ENCODE data around the gene SORCS1.

SORCS1 gene

DNA sequence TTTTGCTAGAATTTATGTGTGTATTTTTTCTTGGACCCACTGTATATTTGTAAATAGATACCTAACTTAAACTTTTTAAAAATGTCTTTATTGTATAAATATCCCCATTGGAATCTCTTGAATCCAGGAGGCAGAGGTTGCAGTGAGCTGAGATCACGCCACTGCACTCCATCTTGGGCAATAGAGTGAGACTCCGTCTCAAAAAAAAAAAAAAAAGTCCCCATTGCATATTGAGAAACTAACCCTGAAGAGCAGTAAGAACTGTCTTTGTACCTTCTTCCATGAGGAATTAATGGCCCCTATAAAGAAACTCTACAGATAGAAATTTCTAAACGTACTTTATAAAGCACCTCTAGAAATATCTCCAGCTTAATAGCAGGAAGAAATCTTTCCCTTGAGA is 504.0 kb downstream of the SORCS1 start:
- Histone ChIP-seq H3F3A (ENCODE audit: insufficient read depth) (no peaks in the 10 kb centered on the region), H3K79me2 (ENCODE audit: insufficient read depth, low read length) (no peaks in the 10 kb centered on the region), H3K27ac (ENCODE audit: low read depth, low read length) (no peak overlapping the region), H3K4me3 (ENCODE audit: insufficient read depth, low read length, poor library complexity, severe bottlenecking) (no peak overlapping the region), H4K20me1 (ENCODE audit: low read depth, low read length) (no peaks in the 10 kb centered on the region), H3K36me3 (ENCODE audit: low read length) (no peaks in the 10 kb centered on the region), H3K4me2 (ENCODE audit: low read depth, low read length, poor library complexity, severe bottlenecking) (no peak overlapping the region), H3K9ac (ENCODE audit: low read length) (no peak overlapping the region), H3K9me3 (ENCODE audit: insufficient read depth, low read length) (no peaks in the 10 kb centered on the region; the same call in 1 of the 2 replicates), H3K27me3 (ENCODE audit: low read length) (no peaks in the 10 kb centered on the region), H2AFZ (ENCODE audit: low read depth, low read length, severe bottlenecking) (no peak overlapping the region), H3K9me2 (replicated peaks; ENCODE audit: insufficient read depth, low read length) (no peaks in the 10 kb centered on the region)
- TF ChIP-seq, protein P1, sequence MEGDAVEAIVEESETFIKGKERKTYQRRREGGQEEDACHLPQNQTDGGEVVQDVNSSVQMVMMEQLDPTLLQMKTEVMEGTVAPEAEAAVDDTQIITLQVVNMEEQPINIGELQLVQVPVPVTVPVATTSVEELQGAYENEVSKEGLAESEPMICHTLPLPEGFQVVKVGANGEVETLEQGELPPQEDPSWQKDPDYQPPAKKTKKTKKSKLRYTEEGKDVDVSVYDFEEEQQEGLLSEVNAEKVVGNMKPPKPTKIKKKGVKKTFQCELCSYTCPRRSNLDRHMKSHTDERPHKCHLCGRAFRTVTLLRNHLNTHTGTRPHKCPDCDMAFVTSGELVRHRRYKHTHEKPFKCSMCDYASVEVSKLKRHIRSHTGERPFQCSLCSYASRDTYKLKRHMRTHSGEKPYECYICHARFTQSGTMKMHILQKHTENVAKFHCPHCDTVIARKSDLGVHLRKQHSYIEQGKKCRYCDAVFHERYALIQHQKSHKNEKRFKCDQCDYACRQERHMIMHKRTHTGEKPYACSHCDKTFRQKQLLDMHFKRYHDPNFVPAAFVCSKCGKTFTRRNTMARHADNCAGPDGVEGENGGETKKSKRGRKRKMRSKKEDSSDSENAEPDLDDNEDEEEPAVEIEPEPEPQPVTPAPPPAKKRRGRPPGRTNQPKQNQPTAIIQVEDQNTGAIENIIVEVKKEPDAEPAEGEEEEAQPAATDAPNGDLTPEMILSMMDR (IDR thresholded peaks at IDR 0.05; ENCODE audit: insufficient read depth, low read length, poor library complexity, severe bottlenecking) = no peak
- no peak for TF ChIP-seq EZH2phosphoT487 (conservative IDR thresholded peaks at IDR 0.05; ENCODE audit: low read length)

DNA sequence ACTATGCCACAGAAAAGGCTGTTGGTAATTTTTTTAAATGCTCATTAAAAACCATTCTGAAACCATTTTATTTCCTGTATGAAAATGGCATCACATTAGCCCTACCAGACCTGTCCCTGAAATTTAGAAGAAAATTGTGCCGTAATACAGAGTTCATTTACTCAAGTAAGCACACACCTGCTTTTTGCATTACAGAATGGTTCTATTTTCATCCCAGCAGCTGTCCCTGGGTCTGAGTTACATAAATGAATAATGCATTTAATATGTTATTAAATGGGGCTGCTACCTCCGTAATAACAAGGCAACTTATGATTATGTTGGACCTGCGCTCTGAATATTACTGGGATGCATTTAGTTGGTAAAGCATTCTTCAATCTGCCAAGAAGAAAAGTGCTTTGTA is 508.9 kb downstream of the SORCS1 start:
- H4K20me1 ChIP-seq (ENCODE audit: low read depth, low read length) = no peaks in the 10 kb centered on the region
- H3K9me2 ChIP-seq (replicated peaks; ENCODE audit: insufficient read depth, low read length) = no peaks in the 10 kb centered on the region
- H3K4me2 ChIP-seq (ENCODE audit: low read depth, low read length, poor library complexity, severe bottlenecking) = no peak overlapping the region
- no peaks in the 10 kb centered on the region for H3K27me3 ChIP-seq (ENCODE audit: low read length)
- H3K9ac ChIP-seq (ENCODE audit: low read length) = no peak overlapping the region
- no peaks in the 10 kb centered on the region for H3K79me2 ChIP-seq (ENCODE audit: insufficient read depth, low read length)
- TF ChIP-seq EZH2phosphoT487 (conservative IDR thresholded peaks at IDR 0.05; ENCODE audit: low read length) = no peak
- TF ChIP-seq, protein P1 (IDR thresholded peaks at IDR 0.05; ENCODE audit: insufficient read depth, low read length, poor library complexity, severe bottlenecking) = no peak
- H2AFZ ChIP-seq (ENCODE audit: low read depth, low read length, severe bottlenecking) = no peak overlapping the region
- H3K36me3 ChIP-seq (ENCODE audit: low read length) = no peaks in the 10 kb centered on the region
- no peaks in the 10 kb centered on the region for H3K9me3 ChIP-seq (ENCODE audit: insufficient read depth, low read length)
- no peak overlapping the region for H3K4me3 ChIP-seq (ENCODE audit: insufficient read depth, low read length, poor library complexity, severe bottlenecking)
- H3K27ac ChIP-seq (ENCODE audit: low read depth, low read length) = no peak overlapping the region
- no peaks in the 10 kb centered on the region for H3F3A ChIP-seq (ENCODE audit: insufficient read depth)

- Histone ChIP-seq H3K4me2 (ENCODE audit: low read depth, low read length, poor library complexity, severe bottlenecking) (no peak overlapping the region), H3K9me3 (ENCODE audit: insufficient read depth, low read length) (no peaks in the 10 kb centered on the region), H3K27me3 (ENCODE audit: low read length) (no peaks in the 10 kb centered on the region), H3K27ac (ENCODE audit: low read depth, low read length) (no peak overlapping the region), H3F3A (ENCODE audit: insufficient read depth) (no peaks in the 10 kb centered on the region), H3K79me2 (ENCODE audit: insufficient read depth, low read length) (no peaks in the 10 kb centered on the region), H4K20me1 (ENCODE audit: low read depth, low read length) (no peaks in the 10 kb centered on the region), H3K36me3 (ENCODE audit: low read length) (no peaks in the 10 kb centered on the region), H2AFZ (ENCODE audit: low read depth, low read length, severe bottlenecking) (no peak overlapping the region), H3K9me2 (replicated peaks; ENCODE audit: insufficient read depth, low read length) (no peaks in the 10 kb centered on the region), H3K4me3 (ENCODE audit: insufficient read depth, low read length, poor library complexity, severe bottlenecking) (no peak overlapping the region), H3K9ac (ENCODE audit: low read length) (no peak overlapping the region)
- TF ChIP-seq, protein P1 (IDR thresholded peaks at IDR 0.05; ENCODE audit: insufficient read depth, low read length, poor library complexity, severe bottlenecking) = no peak
- no peak for TF ChIP-seq EZH2phosphoT487 (conservative IDR thresholded peaks at IDR 0.05; ENCODE audit: low read length)
Measured at GRCh38 chr10:106655165-106655564, 509.3 kb downstream of the SORCS1 start.
